Measurements from ENCODE around the gene ZNRF3. TPM values are rescaled to one million over a fixed set of nuclear protein-coding genes. Genes with fewer than 3 reads are reported as not detected.
A peak's percentile ranks its signal among the peaks of the same experiment; 100 is the strongest.
"Not testable (repeated sequence)": the region's sequence is repeated elsewhere in the genome, so short reads cannot be mapped to it uniquely, and the experiment has no call there.

ZNRF3 gene
- total RNA-seq, 1 donor from 2014 or later: 18.5 TPM

- Mint-ChIP-seq H3K36me3 (ENCODE audit: low read depth) (no peaks in the 10 kb centered on the region), H3K4me1 (peaks cover 61% of the 10 kb centered on the region), H3K27me3 (ENCODE audit: low read depth) (no peaks in the 10 kb centered on the region), H3K27ac (ENCODE audit: unreplicated experiment) (no peak overlapping the region), H3K4me3 (peak overlapping the region; percentile 87), H3K9me3 (no peaks in the 10 kb centered on the region)
- DNase-seq (ENCODE audit: low read depth, low spot score): no peak
- TF ChIP-seq, protein P1, sequence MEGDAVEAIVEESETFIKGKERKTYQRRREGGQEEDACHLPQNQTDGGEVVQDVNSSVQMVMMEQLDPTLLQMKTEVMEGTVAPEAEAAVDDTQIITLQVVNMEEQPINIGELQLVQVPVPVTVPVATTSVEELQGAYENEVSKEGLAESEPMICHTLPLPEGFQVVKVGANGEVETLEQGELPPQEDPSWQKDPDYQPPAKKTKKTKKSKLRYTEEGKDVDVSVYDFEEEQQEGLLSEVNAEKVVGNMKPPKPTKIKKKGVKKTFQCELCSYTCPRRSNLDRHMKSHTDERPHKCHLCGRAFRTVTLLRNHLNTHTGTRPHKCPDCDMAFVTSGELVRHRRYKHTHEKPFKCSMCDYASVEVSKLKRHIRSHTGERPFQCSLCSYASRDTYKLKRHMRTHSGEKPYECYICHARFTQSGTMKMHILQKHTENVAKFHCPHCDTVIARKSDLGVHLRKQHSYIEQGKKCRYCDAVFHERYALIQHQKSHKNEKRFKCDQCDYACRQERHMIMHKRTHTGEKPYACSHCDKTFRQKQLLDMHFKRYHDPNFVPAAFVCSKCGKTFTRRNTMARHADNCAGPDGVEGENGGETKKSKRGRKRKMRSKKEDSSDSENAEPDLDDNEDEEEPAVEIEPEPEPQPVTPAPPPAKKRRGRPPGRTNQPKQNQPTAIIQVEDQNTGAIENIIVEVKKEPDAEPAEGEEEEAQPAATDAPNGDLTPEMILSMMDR (conservative IDR thresholded peaks at IDR 0.05): no peak
Measured at GRCh38 chr22:28885939-28886338, 2.6 kb downstream of the ZNRF3 start.

DNA sequence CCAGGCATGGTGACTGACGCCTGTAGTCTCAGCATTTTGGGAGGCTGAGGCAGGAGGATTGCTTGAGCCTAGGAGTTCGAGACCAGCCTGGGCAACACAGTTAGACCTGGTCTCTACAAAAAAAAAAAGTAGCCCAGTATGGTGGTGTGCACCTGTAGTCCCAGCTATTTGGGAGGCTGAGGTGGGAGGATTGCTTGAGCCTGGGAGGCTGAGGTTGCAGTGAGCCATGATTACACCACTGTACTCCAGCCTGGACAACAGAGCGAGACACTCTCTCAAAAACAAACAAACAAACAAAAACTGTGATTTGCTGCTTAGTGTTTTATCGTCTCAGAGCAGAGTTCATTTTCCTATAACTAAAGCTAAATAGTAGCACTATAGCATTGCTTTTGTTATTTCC is 3.3 kb downstream of the ZNRF3 start:
- H3K4me3 Mint-ChIP-seq; H3K27ac Mint-ChIP-seq (ENCODE audit: unreplicated experiment); H3K9me3 Mint-ChIP-seq; H3K27me3 Mint-ChIP-seq (ENCODE audit: low read depth); H3K36me3 Mint-ChIP-seq (ENCODE audit: low read depth); DNase-seq (ENCODE audit: low read depth, low spot score): not testable (repeated sequence)
- peaks cover 66% of the 10 kb centered on the region for H3K4me1 Mint-ChIP-seq

GRCh38 chr22:28887725-28888459 is 4.5 kb downstream of the ZNRF3 start:
- TF ChIP-seq, protein P1 (conservative IDR thresholded peaks at IDR 0.05): no peak
- Mint-ChIP-seq H3K4me3 (peak overlapping the region; percentile 29), H3K27ac (ENCODE audit: unreplicated experiment) (no peak overlapping the region), H3K9me3 (no peaks in the 10 kb centered on the region), H3K4me1 (peaks cover 68% of the 10 kb centered on the region), H3K27me3 (ENCODE audit: low read depth) (no peaks in the 10 kb centered on the region), H3K36me3 (ENCODE audit: low read depth) (no peaks in the 10 kb centered on the region)
- DNase-seq (ENCODE audit: low read depth, low spot score): no peak

- no peaks in the 10 kb centered on the region for H3K36me3 Mint-ChIP-seq (ENCODE audit: low read depth)
- peak overlapping the region; percentile 57 for H3K4me3 Mint-ChIP-seq
- H3K27ac Mint-ChIP-seq (ENCODE audit: unreplicated experiment): no peak overlapping the region
- TF ChIP-seq, protein P1 (conservative IDR thresholded peaks at IDR 0.05): no peak
- no peaks in the 10 kb centered on the region for H3K27me3 Mint-ChIP-seq (ENCODE audit: low read depth)
- H3K4me1 Mint-ChIP-seq: peaks cover 68% of the 10 kb centered on the region
- DNase-seq (ENCODE audit: low read depth, low spot score): no peak
- no peaks in the 10 kb centered on the region for H3K9me3 Mint-ChIP-seq
Measured at GRCh38 chr22:28889478-28890024, 6.2 kb downstream of the ZNRF3 start.

DNA sequence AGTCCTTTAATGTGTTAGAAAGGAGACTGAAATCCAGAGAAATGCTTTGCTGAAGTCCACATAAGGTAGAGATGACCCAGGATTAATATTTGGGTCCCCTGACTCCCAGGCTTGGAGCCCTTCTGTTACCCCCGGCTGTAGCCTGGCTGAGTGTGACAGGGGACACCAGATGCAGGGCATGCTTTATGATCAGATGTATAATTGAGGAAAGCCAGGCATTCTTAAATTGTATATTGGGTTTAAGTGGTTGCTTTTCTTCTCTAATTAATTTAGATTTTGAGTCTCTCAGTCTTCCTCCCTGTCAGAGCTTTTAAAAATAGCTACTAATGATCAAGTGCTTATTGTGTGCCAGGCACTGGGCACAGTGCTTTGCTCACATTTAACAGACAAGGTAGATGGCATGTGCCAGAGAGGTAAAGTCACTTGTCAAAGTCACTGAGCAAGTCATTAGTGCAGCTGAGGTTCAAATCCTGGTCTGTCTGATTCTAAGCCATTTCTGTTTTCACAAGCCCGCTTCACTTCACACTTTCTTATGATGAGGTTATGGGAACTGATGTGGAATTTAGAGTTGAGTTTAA is 7.9 kb downstream of the ZNRF3 start:
- TF ChIP-seq, protein P1 (conservative IDR thresholded peaks at IDR 0.05): no peak
- no peak overlapping the region for H3K4me3 Mint-ChIP-seq
- no peaks in the 10 kb centered on the region for H3K9me3 Mint-ChIP-seq
- no peak for DNase-seq (ENCODE audit: low read depth, low spot score)
- H3K27ac Mint-ChIP-seq (ENCODE audit: unreplicated experiment): no peak overlapping the region
- H3K27me3 Mint-ChIP-seq (ENCODE audit: low read depth): no peaks in the 10 kb centered on the region
- H3K36me3 Mint-ChIP-seq (ENCODE audit: low read depth): no peaks in the 10 kb centered on the region
- H3K4me1 Mint-ChIP-seq: peaks cover 57% of the 10 kb centered on the region

DNA sequence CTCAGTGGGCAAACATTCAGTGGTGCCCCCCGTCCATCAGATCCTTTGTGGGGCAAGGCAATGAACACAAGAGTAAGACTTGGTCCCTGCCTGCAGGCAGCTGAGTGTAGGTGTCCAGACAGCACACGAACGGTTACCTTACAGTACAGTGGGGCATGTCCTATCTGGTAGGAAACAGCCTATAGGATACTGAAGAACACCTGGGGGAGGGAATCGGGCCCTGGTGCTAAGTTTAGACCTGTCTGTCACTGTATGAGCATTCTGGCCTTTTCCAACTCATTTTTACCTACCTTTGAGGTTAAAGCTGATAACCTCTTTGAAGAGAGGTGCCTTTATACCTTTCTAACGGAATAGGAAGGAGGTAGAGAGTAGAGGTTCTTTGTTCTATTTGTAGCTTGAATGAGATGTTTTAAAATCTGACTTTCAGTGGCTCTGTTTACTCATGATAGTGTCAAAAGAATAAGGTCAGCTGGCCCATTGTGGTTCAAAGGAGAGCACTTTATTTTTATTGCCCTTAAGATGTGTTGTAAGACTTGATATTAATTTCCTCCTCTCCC is 8.9 kb downstream of the ZNRF3 start:
- DNase-seq (ENCODE audit: low read depth, low spot score): no peak
- Mint-ChIP-seq H3K4me3 (no peak overlapping the region), H3K4me1 (peaks cover 57% of the 10 kb centered on the region), H3K9me3 (no peaks in the 10 kb centered on the region), H3K27me3 (ENCODE audit: low read depth) (no peaks in the 10 kb centered on the region), H3K27ac (ENCODE audit: unreplicated experiment) (peak overlapping the region; percentile 69), H3K36me3 (ENCODE audit: low read depth) (no peaks in the 10 kb centered on the region)
- TF ChIP-seq, protein P1 (conservative IDR thresholded peaks at IDR 0.05): no peak

Measured in neural crest cell (in vitro differentiated cells).